ENCODE results near the gene PPP1R26. TPM values are rescaled to one million over a fixed set of nuclear protein-coding genes. Genes with fewer than 3 reads are reported as not detected.
"Not testable (repeated sequence)": the region's sequence is repeated elsewhere in the genome, so short reads cannot be mapped to it uniquely, and the experiment has no call there.

The PPP1R26 gene
- total RNA-seq, 1 donor from 2014 or later = 23.0 TPM

- H3K27me3 ChIP-seq; H3K27ac ChIP-seq; H3K27ac Mint-ChIP-seq; H3K79me2 ChIP-seq (ENCODE audit: low read depth); H3K27me3 Mint-ChIP-seq (ENCODE audit: insufficient read depth, low read depth); H3K4me1 ChIP-seq; H2AFZ ChIP-seq (replicated peaks); H3K36me3 Mint-ChIP-seq; H3K4me3 Mint-ChIP-seq; H3K4me3 ChIP-seq; H3F3A ChIP-seq (ENCODE audit: low read depth); H3K36me3 ChIP-seq; H3K9ac ChIP-seq; H3K9me3 ChIP-seq (ENCODE audit: low read depth); H4K20me1 ChIP-seq (ENCODE audit: low read depth); H3K4me2 ChIP-seq: not testable (repeated sequence)
- peaks cover 24% of the 10 kb centered on the region for H3K4me1 Mint-ChIP-seq
- DNase-seq (ENCODE audit: low spot score) = peak; percentile 47
- peak; percentile 56 for TF ChIP-seq CTCF (IDR thresholded peaks at IDR 0.05)
- H3K9me3 Mint-ChIP-seq = peaks cover 11% of the 10 kb centered on the region
Observed at GRCh38 chr9:135438581-135439232, 40.9 kb upstream of the PPP1R26 start.

GRCh38 chr9:135439514-135439913 is 40.1 kb upstream of the PPP1R26 start:
- H3K36me3 Mint-ChIP-seq; H3F3A ChIP-seq (ENCODE audit: low read depth); H3K4me1 ChIP-seq; H3K27me3 ChIP-seq; H3K27me3 Mint-ChIP-seq (ENCODE audit: insufficient read depth, low read depth); H3K9me3 Mint-ChIP-seq; H3K4me2 ChIP-seq; H3K4me3 Mint-ChIP-seq; H3K27ac Mint-ChIP-seq; H3K9me3 ChIP-seq (ENCODE audit: low read depth); DNase-seq (ENCODE audit: low spot score); H3K27ac ChIP-seq; H3K36me3 ChIP-seq; H2AFZ ChIP-seq (replicated peaks); H3K4me3 ChIP-seq; H3K9ac ChIP-seq; H4K20me1 ChIP-seq (ENCODE audit: low read depth); H3K79me2 ChIP-seq (ENCODE audit: low read depth): not testable (repeated sequence)
- H3K4me1 Mint-ChIP-seq = peaks cover 24% of the 10 kb centered on the region

GRCh38 chr9:135439916-135440315 is 39.7 kb upstream of the PPP1R26 start:
- no peak overlapping the region for H2AFZ ChIP-seq (replicated peaks)

GRCh38 chr9:135440620-135441019 is 39.0 kb upstream of the PPP1R26 start:
- DNase-seq (ENCODE audit: low spot score) = no peak
- Mint-ChIP-seq H3K27me3 (ENCODE audit: insufficient read depth, low read depth) (peaks cover 9% of the 10 kb centered on the region), H3K4me1 (peaks cover 24% of the 10 kb centered on the region), H3K4me3 (no peak overlapping the region), H3K9me3 (peaks cover 6% of the 10 kb centered on the region), H3K27ac (no peak overlapping the region), H3K36me3 (no peaks in the 10 kb centered on the region)
- H3K79me2 ChIP-seq (ENCODE audit: low read depth) = no peaks in the 10 kb centered on the region
- H3K36me3 ChIP-seq = no peaks in the 10 kb centered on the region
- no peak overlapping the region for H3K4me3 ChIP-seq
- H2AFZ ChIP-seq (replicated peaks) = no peak overlapping the region
- H3K4me1 ChIP-seq = peaks cover 4% of the 10 kb centered on the region
- peaks cover 8% of the 10 kb centered on the region for H3F3A ChIP-seq (ENCODE audit: low read depth)
- no peak overlapping the region for H3K4me2 ChIP-seq
- no peak for TF ChIP-seq CTCF (IDR thresholded peaks at IDR 0.05)
- TF ChIP-seq EZH2 (IDR thresholded peaks at IDR 0.05) = no peak
- TF ChIP-seq EZH2phosphoT487 (IDR thresholded peaks at IDR 0.05) = no peak
- H3K27me3 ChIP-seq = no peaks in the 10 kb centered on the region
- H3K9ac ChIP-seq = no peak overlapping the region
- no peaks in the 10 kb centered on the region for H3K9me3 ChIP-seq (ENCODE audit: low read depth)
- H4K20me1 ChIP-seq (ENCODE audit: low read depth) = no peaks in the 10 kb centered on the region
- no peak overlapping the region for H3K27ac ChIP-seq

More at GRCh38 chr9:135439916-135440315, 39.7 kb upstream of the PPP1R26 start:
- H3K4me3 ChIP-seq = no peak overlapping the region
- TF ChIP-seq CTCF (IDR thresholded peaks at IDR 0.05) (no peak), EZH2 (IDR thresholded peaks at IDR 0.05) (no peak), EZH2phosphoT487 (IDR thresholded peaks at IDR 0.05) (no peak)
- Mint-ChIP-seq H3K27ac (no peak overlapping the region), H3K27me3 (ENCODE audit: insufficient read depth, low read depth) (peaks cover 9% of the 10 kb centered on the region), H3K36me3 (no peaks in the 10 kb centered on the region), H3K9me3 (peaks cover 8% of the 10 kb centered on the region), H3K4me3 (no peak overlapping the region), H3K4me1 (peaks cover 24% of the 10 kb centered on the region)
- no peak overlapping the region for H3K4me2 ChIP-seq
- peaks cover 4% of the 10 kb centered on the region for H3K4me1 ChIP-seq
- no peak overlapping the region for H3K9ac ChIP-seq
- H3K9me3 ChIP-seq (ENCODE audit: low read depth) = no peaks in the 10 kb centered on the region
- H3K27ac ChIP-seq = no peak overlapping the region
- H3F3A ChIP-seq (ENCODE audit: low read depth) = peaks cover 8% of the 10 kb centered on the region
- no peaks in the 10 kb centered on the region for H3K36me3 ChIP-seq
- H4K20me1 ChIP-seq (ENCODE audit: low read depth) = no peaks in the 10 kb centered on the region
- H3K27me3 ChIP-seq = no peaks in the 10 kb centered on the region
- no peak for DNase-seq (ENCODE audit: low spot score)
- H3K79me2 ChIP-seq (ENCODE audit: low read depth) = no peaks in the 10 kb centered on the region

- H3K9me3 Mint-ChIP-seq; H3K4me2 ChIP-seq; H3K27me3 ChIP-seq; H2AFZ ChIP-seq (replicated peaks); H3K9ac ChIP-seq; H3K27ac Mint-ChIP-seq; DNase-seq (ENCODE audit: low spot score); H3F3A ChIP-seq (ENCODE audit: low read depth); H3K27me3 Mint-ChIP-seq (ENCODE audit: insufficient read depth, low read depth); H3K36me3 ChIP-seq; H3K9me3 ChIP-seq (ENCODE audit: low read depth); H3K4me1 ChIP-seq; H3K4me3 ChIP-seq; H3K27ac ChIP-seq; H3K79me2 ChIP-seq (ENCODE audit: low read depth); H3K36me3 Mint-ChIP-seq; H3K4me3 Mint-ChIP-seq; H4K20me1 ChIP-seq (ENCODE audit: low read depth): not testable (repeated sequence)
- H3K4me1 Mint-ChIP-seq = peaks cover 24% of the 10 kb centered on the region
Observed at GRCh38 chr9:135441105-135442071, 38.2 kb upstream of the PPP1R26 start.
